Activated B cell treated with CpG ODN at 0.5 μM for 24 hours (primary cell): ENCODE data around the gene PHF10. TPM values are rescaled to one million over a fixed set of nuclear protein-coding genes. Genes with fewer than 3 reads are reported as not detected.

Experiments
- ATAC-seq: fragments of 200-7000 bp; cut with Tn5 transposase; one replicate; pipeline ENCODE4 v1.10.0; 2021; ENCODE audit warnings: low read depth, mild to moderate bottlenecking, moderate library complexity
- CTCF ChIA-PET: fragments of 350-600 bp; sonication (Branson Sonifier 250); formaldehyde crosslinking; loops from one replicate; lab custom pipeline; 2021; ENCODE audit warnings: antibody characterized with exemption; lab: Charles Lee
- POLR2A ChIA-PET: fragments of 350-600 bp; sonication (Branson Sonifier 250); formaldehyde crosslinking; loops from one replicate; lab custom pipeline; 2021; ENCODE audit warnings: antibody characterized with exemption; lab: Charles Lee
- DNase-seq: peaks from one replicate; pipeline ENCODE4 v3.0.0; 2022
- H3K27ac Mint-ChIP-seq: one replicate; pipeline ENCODE4 v1.8.0; 2020; ENCODE audit warnings: mixed read lengths
- H3K27me3 Mint-ChIP-seq: one replicate; pipeline ENCODE4 v1.8.0; 2021; ENCODE audit warnings: mixed read lengths
- H3K36me3 Mint-ChIP-seq: one replicate; pipeline ENCODE4 v1.8.0; 2021; ENCODE audit warnings: low read depth, mixed read lengths
- H3K4me1 Mint-ChIP-seq: one replicate; pipeline ENCODE4 v1.8.0; 2021; ENCODE audit warnings: mixed read lengths
- H3K4me3 Mint-ChIP-seq: one replicate; pipeline ENCODE4 v1.8.0; 2020; ENCODE audit warnings: mild to moderate bottlenecking, mixed read lengths
- H3K9me3 Mint-ChIP-seq: one replicate; pipeline ENCODE4 v1.8.0; 2020; ENCODE audit warnings: mixed read lengths
- intact Hi-C: fragments of 100-400 bp; cut with micrococcal nuclease; formaldehyde crosslinking; loops from one replicate; pipeline ENCODE4 v1.15.1; 2024
- total RNA-seq: library from RNA; stranded (reverse); gene quantifications from 2 replicates; pipeline ENCODE4 v1.2.3, GENCODE V29; 2022
- TF ChIP-seq, protein P1 (sequence below): fragments of 200-600 bp; IDR thresholded peaks from one replicate; pipeline ENCODE4 v1.8.0; 2022; ENCODE audit warnings: antibody characterized with exemption, mild to moderate bottlenecking

PHF10 gene
- total RNA-seq, 1 donor from 2014 or later: 36.6 TPM

DNA sequence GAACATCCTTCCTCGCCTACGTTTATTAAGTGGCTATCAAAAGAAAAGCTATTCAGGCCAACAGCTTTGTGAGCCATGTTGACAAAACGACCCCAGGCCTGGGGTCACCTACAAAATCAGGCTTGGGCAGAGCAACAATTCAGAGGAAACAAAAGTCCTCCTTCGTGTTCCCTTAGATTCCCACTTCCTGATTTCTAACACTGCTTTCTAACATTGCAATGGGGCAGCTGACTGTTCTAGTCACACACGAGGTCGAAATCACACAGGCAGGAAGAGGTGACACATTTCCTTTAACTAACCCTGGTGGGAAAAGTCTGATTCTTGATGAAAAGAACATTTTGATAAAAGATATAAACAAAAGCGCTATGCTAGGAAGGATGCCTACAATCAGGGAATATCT is 54.4 kb downstream of the PHF10 start:
- peaks cover 78% of the 10 kb centered on the region for H3K36me3 Mint-ChIP-seq
- no peak for ATAC-seq
- H3K9me3 Mint-ChIP-seq: no peaks in the 10 kb centered on the region
- H3K27me3 Mint-ChIP-seq: no peaks in the 10 kb centered on the region
- intact Hi-C loops: no loop called here
- DNase-seq: no peak
- no peak overlapping the region for H3K27ac Mint-ChIP-seq
- ChIA-PET CTCF (no interaction called here), POLR2A (no interaction called here)
- H3K4me1 Mint-ChIP-seq: no peaks in the 10 kb centered on the region
- TF ChIP-seq, protein P1, sequence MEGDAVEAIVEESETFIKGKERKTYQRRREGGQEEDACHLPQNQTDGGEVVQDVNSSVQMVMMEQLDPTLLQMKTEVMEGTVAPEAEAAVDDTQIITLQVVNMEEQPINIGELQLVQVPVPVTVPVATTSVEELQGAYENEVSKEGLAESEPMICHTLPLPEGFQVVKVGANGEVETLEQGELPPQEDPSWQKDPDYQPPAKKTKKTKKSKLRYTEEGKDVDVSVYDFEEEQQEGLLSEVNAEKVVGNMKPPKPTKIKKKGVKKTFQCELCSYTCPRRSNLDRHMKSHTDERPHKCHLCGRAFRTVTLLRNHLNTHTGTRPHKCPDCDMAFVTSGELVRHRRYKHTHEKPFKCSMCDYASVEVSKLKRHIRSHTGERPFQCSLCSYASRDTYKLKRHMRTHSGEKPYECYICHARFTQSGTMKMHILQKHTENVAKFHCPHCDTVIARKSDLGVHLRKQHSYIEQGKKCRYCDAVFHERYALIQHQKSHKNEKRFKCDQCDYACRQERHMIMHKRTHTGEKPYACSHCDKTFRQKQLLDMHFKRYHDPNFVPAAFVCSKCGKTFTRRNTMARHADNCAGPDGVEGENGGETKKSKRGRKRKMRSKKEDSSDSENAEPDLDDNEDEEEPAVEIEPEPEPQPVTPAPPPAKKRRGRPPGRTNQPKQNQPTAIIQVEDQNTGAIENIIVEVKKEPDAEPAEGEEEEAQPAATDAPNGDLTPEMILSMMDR: no peak
- no peak overlapping the region for H3K4me3 Mint-ChIP-seq

DNA sequence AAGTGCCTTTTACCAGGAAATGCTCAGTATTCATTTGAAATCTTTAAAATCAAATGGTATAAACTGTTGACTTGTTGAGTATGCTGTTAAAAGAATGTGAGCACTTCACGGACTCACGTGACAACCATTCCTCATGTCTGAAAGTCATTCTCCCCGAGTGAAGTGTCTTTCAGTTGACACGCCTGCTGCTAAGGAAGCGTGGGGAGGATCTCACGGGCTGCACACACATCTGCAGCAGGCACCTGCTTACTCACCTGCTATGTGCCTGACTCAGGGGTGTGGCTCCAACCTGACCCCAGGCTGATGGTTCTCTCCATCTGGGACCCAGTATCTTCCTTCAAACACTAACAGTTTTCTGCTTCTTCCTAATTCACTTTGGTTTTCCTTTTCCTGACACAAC is 55.2 kb downstream of the PHF10 start:
- intact Hi-C loops: no loop called here
- H3K4me3 Mint-ChIP-seq: no peak overlapping the region
- H3K27me3 Mint-ChIP-seq: no peaks in the 10 kb centered on the region
- ChIA-PET POLR2A (no interaction called here), CTCF (no interaction called here)
- DNase-seq (no peak), ATAC-seq (no peak)
- TF ChIP-seq, protein P1: no peak
- no peaks in the 10 kb centered on the region for H3K9me3 Mint-ChIP-seq
- peaks cover 75% of the 10 kb centered on the region for H3K36me3 Mint-ChIP-seq
- H3K4me1 Mint-ChIP-seq: no peaks in the 10 kb centered on the region
- no peak overlapping the region for H3K27ac Mint-ChIP-seq

GRCh38 chr6:169668203-169668847 is 56.0 kb downstream of the PHF10 start:
- H3K4me3 Mint-ChIP-seq: no peak overlapping the region
- POLR2A ChIA-PET: no interaction called here
- no peak overlapping the region for H3K27ac Mint-ChIP-seq
- TF ChIP-seq, protein P1: no peak
- ATAC-seq: no peak
- H3K9me3 Mint-ChIP-seq: no peaks in the 10 kb centered on the region
- peaks cover 73% of the 10 kb centered on the region for H3K36me3 Mint-ChIP-seq
- no peaks in the 10 kb centered on the region for H3K4me1 Mint-ChIP-seq
- CTCF ChIA-PET: no interaction called here
- intact Hi-C loops: no loop called here
- H3K27me3 Mint-ChIP-seq: no peaks in the 10 kb centered on the region
- DNase-seq: no peak

DNA sequence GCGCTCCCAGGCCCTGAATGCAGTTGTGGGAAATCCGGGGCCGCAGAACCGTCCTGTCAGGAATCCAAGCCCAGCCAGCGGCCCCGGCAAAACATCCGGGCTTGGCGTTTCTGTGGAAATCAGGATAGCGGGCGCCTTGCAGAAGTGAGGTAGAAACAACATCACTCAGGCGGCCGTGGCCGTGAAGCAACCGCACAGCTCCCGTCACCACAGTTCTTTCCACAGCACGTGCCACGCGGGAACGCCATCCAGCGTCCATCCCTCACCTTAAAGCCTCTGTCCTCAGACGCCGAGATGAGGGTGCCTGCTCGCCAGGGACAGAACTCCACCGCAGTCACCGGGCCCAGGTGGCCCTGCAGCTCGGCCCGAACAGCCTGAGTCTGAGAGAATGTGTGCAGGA is 56.6 kb downstream of the PHF10 start:
- intact Hi-C loops: no loop called here
- no peak overlapping the region for H3K27ac Mint-ChIP-seq
- no peak overlapping the region for H3K4me3 Mint-ChIP-seq
- CTCF ChIA-PET: no interaction called here
- H3K9me3 Mint-ChIP-seq: no peaks in the 10 kb centered on the region
- no peaks in the 10 kb centered on the region for H3K4me1 Mint-ChIP-seq
- POLR2A ChIA-PET: no interaction called here
- DNase-seq: no peak
- ATAC-seq: no peak
- peaks cover 76% of the 10 kb centered on the region for H3K36me3 Mint-ChIP-seq
- H3K27me3 Mint-ChIP-seq: no peaks in the 10 kb centered on the region
- TF ChIP-seq, protein P1: no peak

- intact Hi-C loops: no loop called here
- no peak for ATAC-seq
- no peak overlapping the region for H3K4me3 Mint-ChIP-seq
- no peaks in the 10 kb centered on the region for H3K9me3 Mint-ChIP-seq
- POLR2A ChIA-PET: no interaction called here
- H3K4me1 Mint-ChIP-seq: no peaks in the 10 kb centered on the region
- DNase-seq: no peak
- H3K27ac Mint-ChIP-seq: no peak overlapping the region
- CTCF ChIA-PET: no interaction called here
- TF ChIP-seq, protein P1: no peak
- peaks cover 75% of the 10 kb centered on the region for H3K36me3 Mint-ChIP-seq
- H3K27me3 Mint-ChIP-seq: no peaks in the 10 kb centered on the region
These were observed 57.9 kb downstream of the PHF10 start for GRCh38 chr6:169666441-169666840.
